BE2C (cell line): ENCODE measurements around the gene NCS1.

Experiments used
- DNase-seq: peaks from one replicate; pipeline ENCODE4 v3.0.0-alpha.2; 2020
- H3K27me3 ChIP-seq: fragments of 250-450 bp; sonication (Bioruptor Pico); 2 replicates; pipeline ENCODE4 v1.5.1; 2020; ENCODE audit warnings: mild to moderate bottlenecking
- H3K36me3 ChIP-seq: fragments of 250-450 bp; sonication (Bioruptor Pico); 2 replicates; pipeline ENCODE4 v1.5.1; 2020; ENCODE audit warnings: mild to moderate bottlenecking
- H3K4me1 ChIP-seq: fragments of 250-450 bp; sonication (Bioruptor Pico); 2 replicates; pipeline ENCODE4 v1.5.1; 2020
- H3K4me3 ChIP-seq: 2 replicates; pipeline ENCODE4 v1.5.1; 2011; ENCODE audit warnings: low read depth, low read length
- H3K9me3 ChIP-seq: fragments of 250-450 bp; sonication (Bioruptor Pico); 2 replicates; pipeline ENCODE4 v1.5.1; 2020
- CTCF ChIP-seq: IDR thresholded peaks from 2 replicates; pipeline ENCODE4 v1.5.1; 2012; ENCODE audit warnings: mild to moderate bottlenecking, low read depth, low read length

The NCS1 gene

GRCh38 chr9:130194378-130194932, 22.3 kb downstream of the NCS1 start:
- TF ChIP-seq CTCF: no peak
- Histone ChIP-seq H3K27me3 (no peaks in the 10 kb centered on the region), H3K4me3 (peak overlapping the region; percentile 36), H3K4me1 (peaks cover 82% of the 10 kb centered on the region), H3K9me3 (no peaks in the 10 kb centered on the region), H3K36me3 (peaks cover 7% of the 10 kb centered on the region)
- DNase-seq: no peak

- Histone ChIP-seq H3K4me1 (peaks cover 90% of the 10 kb centered on the region), H3K36me3 (peaks cover 7% of the 10 kb centered on the region), H3K27me3 (no peaks in the 10 kb centered on the region), H3K4me3 (no peak overlapping the region), H3K9me3 (no peaks in the 10 kb centered on the region)
- no peak for TF ChIP-seq CTCF
- DNase-seq: no peak
Observed at GRCh38 chr9:130195638-130196037, 23.4 kb downstream of the NCS1 start.

- Histone ChIP-seq H3K4me1 (peaks cover 90% of the 10 kb centered on the region), H3K36me3 (peaks cover 10% of the 10 kb centered on the region), H3K9me3 (no peaks in the 10 kb centered on the region), H3K4me3 (no peak overlapping the region), H3K27me3 (no peaks in the 10 kb centered on the region)
- DNase-seq: peak; percentile 87
- TF ChIP-seq CTCF: no peak
Observed at GRCh38 chr9:130196643-130197042, 24.4 kb downstream of the NCS1 start.

- Histone ChIP-seq H3K36me3 (peaks cover 13% of the 10 kb centered on the region), H3K4me3 (no peak overlapping the region), H3K9me3 (no peaks in the 10 kb centered on the region), H3K4me1 (peaks cover 87% of the 10 kb centered on the region), H3K27me3 (no peaks in the 10 kb centered on the region)
- no peak for TF ChIP-seq CTCF
- peak; percentile 12 for DNase-seq
Observed at GRCh38 chr9:130197386-130197785, 25.2 kb downstream of the NCS1 start.

GRCh38 chr9:130197888-130198287, 25.7 kb downstream of the NCS1 start:
- no peak overlapping the region for H3K4me3 ChIP-seq
- peak; percentile 31 for DNase-seq
- TF ChIP-seq CTCF: no peak
- peaks cover 82% of the 10 kb centered on the region for H3K4me1 ChIP-seq
- peaks cover 13% of the 10 kb centered on the region for H3K36me3 ChIP-seq
- H3K9me3 ChIP-seq: no peaks in the 10 kb centered on the region
- H3K27me3 ChIP-seq: no peaks in the 10 kb centered on the region

GRCh38 chr9:130198501-130199179, 26.4 kb downstream of the NCS1 start:
- H3K4me1 ChIP-seq: peaks cover 75% of the 10 kb centered on the region
- H3K9me3 ChIP-seq: no peaks in the 10 kb centered on the region
- TF ChIP-seq CTCF: no peak
- no peak overlapping the region for H3K4me3 ChIP-seq
- H3K36me3 ChIP-seq: peaks cover 13% of the 10 kb centered on the region
- H3K27me3 ChIP-seq: no peaks in the 10 kb centered on the region
- DNase-seq: peak; percentile 11
